K562 (cell line): Measurements from ENCODE around the gene TUBB6. TPM values are rescaled to one million over a fixed set of nuclear protein-coding genes. Genes with fewer than 3 reads are reported as not detected.

Experiments
- ATAC-seq: fragments of 200-7000 bp; cut with Tn5 transposase; 3 replicates; pipeline ENCODE4 v1.9.1; 2020; ENCODE audit warnings: moderate library complexity
- BruUV-seq: library from RNA; stranded (reverse); fragments of 400-500 nt; replicated peaks from 2 replicates; lab custom pipeline; 2021; lab: Mats Ljungman, UMichigan
- CTCF ChIA-PET: fragments of 300-600 bp; formaldehyde crosslinking; extraction: SDS; loops from one replicate; lab custom pipeline; 2021; ENCODE audit warnings: low intra/inter-chr PET ratio; lab: Yijun Ruan, JAX
- POLR2A ChIA-PET: fragments of 300-600, 350-650 bp; sonication (Branson Sonifier 250); formaldehyde crosslinking; extraction: SDS; loops from one replicate; lab custom pipeline; 2021; ENCODE audit warnings: antibody characterized with exemption, inconsistent platforms; lab: Yijun Ruan, JAX
- DNase-seq, 4 experiments: peaks; one replicate each; pipeline versions ENCODE4 v3.0.0 to v3.0.0-alpha.2; 2011 to 2018; ENCODE audit warnings: low spot score in 3 of 4, mixed read lengths in 3 of 4; ENCODE audit errors: extremely low read depth in 1 of 4
- FAIRE-seq: peaks from 2 replicates; lab custom pipeline; 2011; peaks lifted over from hg19 to GRCh38; lab: Jason Lieb, UNC
- H2AFZ ChIP-seq: 2 replicates; pipeline ENCODE4 v1.6.0; 2011; ENCODE audit warnings: low read depth, low read length, control low read depth, inconsistent platforms
- H3K27ac ChIP-seq: fragments of 200-600 bp; 3 replicates; pipeline ENCODE4 v1.8.0; 2011; ENCODE audit warnings: low read depth, mild to moderate bottlenecking, control low read depth, inconsistent platforms, low read length, moderate library complexity, mixed read lengths; ENCODE audit errors: extremely low read depth
- H3K27me3 ChIP-seq, 2 experiments: fragments of 300-600 bp in 1 of 2; 2 replicates in 1 of 2; 3 replicates in 1 of 2; pipeline versions ENCODE4 v1.6.0 to v1.8.0; 2011; ENCODE audit warnings: inconsistent platforms in 2 of 2, low read length in 2 of 2, mild to moderate bottlenecking in 1 of 2, mixed read lengths in 1 of 2, moderate library complexity in 1 of 2; ENCODE audit not compliant: control insufficient read depth in 2 of 2, insufficient read depth in 2 of 2
- H3K36me3 ChIP-seq: fragments of 300-600 bp; 3 replicates; pipeline ENCODE4 v1.8.0; 2011; ENCODE audit warnings: mild to moderate bottlenecking, low read length, inconsistent platforms; ENCODE audit not compliant: control insufficient read depth, insufficient read depth
- H3K4me1 ChIP-seq, 2 experiments: fragments of 200-600 bp in 1 of 2; replicated peaks in 1 of 2; 2 replicates in 1 of 2; 3 replicates in 1 of 2; pipeline versions ENCODE4 v1.5.1 to v1.8.0; 2011; ENCODE audit warnings: inconsistent platforms in 2 of 2, low read length in 2 of 2, mild to moderate bottlenecking in 1 of 2, mixed read lengths in 1 of 2, moderate library complexity in 1 of 2; ENCODE audit not compliant: control insufficient read depth in 2 of 2, insufficient read depth in 2 of 2
- H3K4me2 ChIP-seq: 2 replicates; pipeline ENCODE4 v1.6.1; 2011; ENCODE audit warnings: low read length, control low read depth, inconsistent platforms, mixed read lengths; ENCODE audit not compliant: insufficient read depth
- H3K4me3 ChIP-seq: fragments of 200-600 bp; sonication (generic), shearing (Covaris generic); 2 replicates; pipeline ENCODE4 v1.5.1; 2016; ENCODE audit warnings: control low read depth, inconsistent platforms
- H3K79me2 ChIP-seq: fragments of 200-600 bp; 3 replicates; pipeline ENCODE4 v1.8.0; 2011; ENCODE audit warnings: low read length, inconsistent platforms; ENCODE audit not compliant: control insufficient read depth, insufficient read depth
- H3K9ac ChIP-seq, 2 experiments: 2 replicates each; pipeline versions ENCODE4 v1.6.0 to v1.6.1; 2011; ENCODE audit warnings: low read depth in 2 of 2, low read length in 2 of 2, control low read depth in 1 of 2, inconsistent platforms in 1 of 2, mild to moderate bottlenecking in 1 of 2, mixed read lengths in 1 of 2; ENCODE audit not compliant: insufficient read depth in 1 of 2
- H3K9me1 ChIP-seq: one replicate; pipeline ENCODE4 v1.6.0; 2011; ENCODE audit warnings: inconsistent platforms, mild to moderate bottlenecking, low read length, moderate library complexity; ENCODE audit not compliant: control insufficient read depth, insufficient read depth
- H3K9me3 ChIP-seq: replicated peaks from 2 replicates; pipeline ENCODE4 v1.5.1; 2011; ENCODE audit warnings: low read depth, low read length, inconsistent platforms; ENCODE audit not compliant: control insufficient read depth, insufficient read depth
- H4K20me1 ChIP-seq: replicated peaks from 2 replicates; pipeline ENCODE4 v1.6.1; 2011; ENCODE audit warnings: low read length, inconsistent platforms, mixed read lengths; ENCODE audit not compliant: control insufficient read depth, insufficient read depth
- BRD4 ChIP-seq: fragments of 200-600 bp; sonication (generic); IDR thresholded peaks from 2 replicates; pipeline ENCODE4 v1.6.1; 2017; ENCODE audit warnings: inconsistent platforms
- CEBPG ChIP-seq, 3 experiments: fragments of 200-800 bp in 1 of 3; sonication (Bioruptor generic) in 1 of 3; sonication (generic) in 1 of 3; formaldehyde crosslinking in 1 of 3; IDR thresholded peaks in 2 of 3; conservative IDR thresholded peaks in 1 of 3; 2 replicates each; pipeline versions ENCODE4 v1.6.1 to v1.8.0; 2016 to 2022; ENCODE audit warnings: missing compliant biosample characterization in 2 of 3, missing genetic modification characterization in 2 of 3, mild to moderate bottlenecking in 1 of 3, missing genetic modification reagents in 1 of 3
- DPF2 ChIP-seq: fragments of 450-650 bp; IDR thresholded peaks from 2 replicates; pipeline ENCODE4 v1.6.1; 2016
- EP400 ChIP-seq: fragments of 450-650 bp; IDR thresholded peaks from 2 replicates; pipeline ENCODE4 v1.6.1; 2017; ENCODE audit warnings: antibody characterized with exemption, mild to moderate bottlenecking, moderate library complexity
- MYC ChIP-seq, 2 experiments: fragments of 250-450 bp in 1 of 2; sonication (Bioruptor Pico) in 1 of 2; IDR thresholded peaks; 2 replicates each; pipeline versions ENCODE4 v1.5.1 to v1.6.1; 2012 to 2021; ENCODE audit warnings: low read depth in 2 of 2, borderline replicate concordance in 1 of 2, improper control_type of control experiment in 1 of 2, low read length in 1 of 2, mild to moderate bottlenecking in 1 of 2, moderate library complexity in 1 of 2
- NCOA2 ChIP-seq, 2 experiments: fragments of 450-650 bp; IDR thresholded peaks; 2 replicates each; pipeline ENCODE4 v1.6.1; 2018; ENCODE audit warnings: mild to moderate bottlenecking in 2 of 2, moderate library complexity in 1 of 2; ENCODE audit not compliant: partially characterized antibody in 2 of 2
- NR1H2 ChIP-seq: sonication (generic); formaldehyde crosslinking; IDR thresholded peaks from 2 replicates; pipeline ENCODE4 v1.4.0; 2020; ENCODE audit warnings: mild to moderate bottlenecking, missing genetic modification reagents
- OTX1 ChIP-seq: fragments of 450-650 bp; formaldehyde crosslinking; IDR thresholded peaks from 2 replicates; pipeline ENCODE4 v1.4.0; 2022; ENCODE audit warnings: mild to moderate bottlenecking
- TRIM24 ChIP-seq, 2 experiments: fragments of 450-650 bp; IDR thresholded peaks; 2 replicates each; pipeline ENCODE4 v1.6.1; 2016
- ZFP30 ChIP-seq: fragments of 250-450 bp; sonication (Bioruptor Pico); IDR thresholded peaks from 2 replicates; pipeline ENCODE4 v1.8.0; 2022; ENCODE audit warnings: moderate library complexity, mild to moderate bottlenecking, inconsistent platforms, borderline replicate concordance
- ZNF583 ChIP-seq: fragments of 250-450 bp; sonication (Bioruptor Pico); IDR thresholded peaks from 2 replicates; pipeline ENCODE4 v1.4.0; 2020
- ZNF707 ChIP-seq: fragments of 250-450 bp; sonication (Bioruptor Pico); conservative IDR thresholded peaks from 2 replicates; pipeline ENCODE4 v1.8.0; 2022; ENCODE audit warnings: inconsistent platforms, mild to moderate bottlenecking, moderate library complexity
- ZSCAN32 ChIP-seq: fragments of 450-650 bp; formaldehyde crosslinking; IDR thresholded peaks from 2 replicates; pipeline ENCODE4 v1.4.0; 2020; ENCODE audit warnings: mild to moderate bottlenecking, moderate library complexity
- whole genome bisulfite sequencing: fragments of 100-300 bp; shearing (Covaris generic); methylation state at CpG from one replicate; pipeline ENCODE4 v1.1.6; 2016; ENCODE audit warnings: low coverage, mixed read lengths; ENCODE audit not compliant: insufficient coverage; ENCODE audit errors: missing lambda C conversion rate; 5-methylcytosine and 5-hydroxymethylcytosine counted together
- in situ Hi-C: fragments of 300-500 bp; cut with MboI; formaldehyde crosslinking; loops from 4 replicates; pipeline ENCODE4 v1.15.0; 2018; ENCODE audit warnings: inconsistent platforms, mixed read lengths
- intact Hi-C: fragments of 100-400 bp; cut with micrococcal nuclease; formaldehyde crosslinking; loops from 2 replicates; pipeline ENCODE4 v1.14.2; 2022
- polyA plus RNA-seq, 8 experiments: library from polyadenylated mRNA; depleted of rRNA in 4 of 8; stranded (reverse) in 5 of 8; unstranded in 3 of 8; fragments of >200 nt; fragmentation: Nextera tagmentation in 2 of 8; fragmentation: Illumina TruSeq in 1 of 8; extraction: Ambion mirVana in 2 of 8; extraction: Trizol in 1 of 8; gene quantifications; 2 replicates each; pipeline versions ENCODE4 v1.2.1 to v1.2.3, GENCODE V29; 2011 to 2014; ENCODE audit warnings: inconsistent platforms in 1 of 8, missing spikeins in 1 of 8
- total RNA-seq, 7 experiments: library from RNA; depleted of rRNA in 6 of 7; stranded (reverse); fragments of >200 nt in 6 of 7; fragmentation: Illumina TruSeq in 2 of 7; extraction: Trizol in 2 of 7; gene quantifications; 2 replicates each; pipeline versions ENCODE4 v1.2.1 to v1.2.3, GENCODE V29; 2011 to 2021; ENCODE audit warnings: low replicate concordance in 1 of 7
- TF ChIP-seq, protein P1 (sequence below): fragments of 250-450 bp; sonication (Bioruptor Pico); IDR thresholded peaks from 2 replicates; pipeline ENCODE4 v1.4.0; 2020; ENCODE audit warnings: mild to moderate bottlenecking, moderate library complexity
- TF ChIP-seq, protein P2 (sequence below): fragments of 250-450 bp; sonication (Bioruptor Pico); IDR thresholded peaks from 2 replicates; pipeline ENCODE4 v1.5.0; 2020; ENCODE audit warnings: mild to moderate bottlenecking, borderline replicate concordance

Gene TUBB6
- total and polyA plus RNA-seq, 9 of the 15 experiments (the other 6 are each of a cell fraction or from before 2014, with no cell fraction given): 43.9 to 404 (median 81.1) TPM

DNA sequence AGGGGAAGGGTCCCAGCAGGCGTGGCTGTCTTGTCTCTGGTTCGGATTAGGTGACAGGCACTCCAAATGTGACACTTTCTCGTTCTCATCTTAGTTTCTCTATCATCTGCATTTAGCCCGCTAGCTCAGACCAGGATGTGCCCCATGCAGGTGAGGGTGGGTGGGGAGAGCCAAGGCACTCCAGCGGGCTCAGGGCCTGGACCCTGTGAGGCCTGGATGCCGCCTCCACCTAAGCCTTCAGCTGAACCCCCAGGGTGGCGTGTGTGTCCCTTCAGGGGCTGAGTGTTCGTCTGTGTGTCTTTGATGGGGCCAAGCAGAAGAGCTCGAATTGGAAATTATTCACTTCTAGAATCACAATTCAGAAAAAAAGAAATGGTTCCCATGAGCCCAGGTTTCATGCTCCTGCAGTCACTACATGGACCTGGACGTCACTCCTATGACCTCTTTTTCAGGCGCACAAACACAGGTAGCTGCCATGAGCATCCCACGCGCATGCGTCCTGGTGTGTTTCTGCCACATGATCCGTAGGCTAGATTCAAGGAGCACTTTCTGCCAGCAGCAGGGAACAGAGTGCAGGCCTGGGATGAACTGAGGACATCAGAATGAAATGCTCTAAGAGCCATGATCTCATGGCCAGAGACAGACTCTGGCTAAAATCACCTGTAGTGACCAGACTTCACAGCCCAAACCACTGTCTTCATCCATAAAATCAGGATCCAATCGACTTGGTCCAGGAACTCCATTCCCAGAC is 28.1 kb upstream of the TUBB6 start:
- H3K79me2 ChIP-seq: no peaks in the 10 kb centered on the region
- H3K9me1 ChIP-seq: peaks cover 2% of the 10 kb centered on the region
- H4K20me1 ChIP-seq: no peaks in the 10 kb centered on the region
- no peak overlapping the region for H3K4me2 ChIP-seq
- no peaks in the 10 kb centered on the region for H3K27me3 ChIP-seq
- H3K4me3 ChIP-seq: no peak overlapping the region
- no peak for DNase-seq
- H3K36me3 ChIP-seq: no peaks in the 10 kb centered on the region
- 62% methylated on average over 16 of the region's 16 CpGs for WGBS
- no peak overlapping the region for H2AFZ ChIP-seq
- intact Hi-C loops (loop anchor here (5.0 kb wide), 2 partner anchors 47 to 97 kb away; partner anchors contain the start of gene AFG3L2), in situ Hi-C loops (loop anchor here (5.0 kb wide), 1 partner anchor 382 kb away; no protein-coding TSS in a partner anchor)
- ChIA-PET POLR2A (interaction anchor here (0.6 kb wide), 1 partner anchor 157 kb away, joined by 3 read pairs; no protein-coding TSS in a partner anchor), CTCF (no interaction called here)
- no peak overlapping the region for H3K27ac ChIP-seq
- no peak for FAIRE-seq
- H3K4me1 ChIP-seq: peaks cover 6 to 21% of the 10 kb centered on the region in 2 experiments; a peak in 4 of 5 replicates
- no peaks in the 10 kb centered on the region for H3K9me3 ChIP-seq
- H3K9ac ChIP-seq: no peak overlapping the region
- no peak for ATAC-seq
- BruUV-seq: no TSS peak
- TF ChIP-seq NR1H2 (CRISPR knock-in tag) (no peak), BRD4 (no peak), ZNF707 (CRISPR knock-in tag) (no peak), OTX1 (CRISPR knock-in tag) (no peak), DPF2 (no peak), ZNF583 (no peak), ZFP30 (no peak), EP400 (no peak), MYC (IDR thresholded peaks at IDR 0.05; ENCODE audit: low read depth, low read length) (no peak), MYC (CRISPR knock-in tag; IDR thresholded peaks at IDR 0.05; ENCODE audit: borderline replicate concordance, low read depth) (no peak), TRIM24 (IDR thresholded peaks at IDR 0.05) (no peak), ZSCAN32 (CRISPR knock-in tag) (no peak), NCOA2 (IDR thresholded peaks at IDR 0.05; ENCODE audit: partially characterized antibody in 2 of 2) (no peak), CEBPG (CRISPR knock-in tag; IDR thresholded peaks at IDR 0.05) (no peak), CEBPG (tag; conservative IDR thresholded peaks at IDR 0.05 in 1 of 2, IDR thresholded peaks at IDR 0.05 in 1 of 2) (no peak)
- TF ChIP-seq, protein P1, sequence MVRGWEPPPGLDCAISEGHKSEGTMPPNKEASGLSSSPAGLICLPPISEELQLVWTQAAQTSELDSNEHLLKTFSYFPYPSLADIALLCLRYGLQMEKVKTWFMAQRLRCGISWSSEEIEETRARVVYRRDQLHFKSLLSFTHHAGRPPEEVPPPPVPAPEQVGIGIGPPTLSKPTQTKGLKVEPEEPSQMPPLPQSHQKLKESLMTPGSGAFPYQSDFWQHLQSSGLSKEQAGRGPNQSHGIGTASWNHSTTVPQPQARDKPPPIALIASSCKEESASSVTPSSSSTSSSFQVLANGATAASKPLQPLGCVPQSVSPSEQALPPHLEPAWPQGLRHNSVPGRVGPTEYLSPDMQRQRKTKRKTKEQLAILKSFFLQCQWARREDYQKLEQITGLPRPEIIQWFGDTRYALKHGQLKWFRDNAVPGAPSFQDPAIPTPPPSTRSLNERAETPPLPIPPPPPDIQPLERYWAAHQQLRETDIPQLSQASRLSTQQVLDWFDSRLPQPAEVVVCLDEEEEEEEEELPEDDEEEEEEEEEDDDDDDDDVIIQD (CRISPR knock-in tag): no peak
- TF ChIP-seq, protein P2, sequence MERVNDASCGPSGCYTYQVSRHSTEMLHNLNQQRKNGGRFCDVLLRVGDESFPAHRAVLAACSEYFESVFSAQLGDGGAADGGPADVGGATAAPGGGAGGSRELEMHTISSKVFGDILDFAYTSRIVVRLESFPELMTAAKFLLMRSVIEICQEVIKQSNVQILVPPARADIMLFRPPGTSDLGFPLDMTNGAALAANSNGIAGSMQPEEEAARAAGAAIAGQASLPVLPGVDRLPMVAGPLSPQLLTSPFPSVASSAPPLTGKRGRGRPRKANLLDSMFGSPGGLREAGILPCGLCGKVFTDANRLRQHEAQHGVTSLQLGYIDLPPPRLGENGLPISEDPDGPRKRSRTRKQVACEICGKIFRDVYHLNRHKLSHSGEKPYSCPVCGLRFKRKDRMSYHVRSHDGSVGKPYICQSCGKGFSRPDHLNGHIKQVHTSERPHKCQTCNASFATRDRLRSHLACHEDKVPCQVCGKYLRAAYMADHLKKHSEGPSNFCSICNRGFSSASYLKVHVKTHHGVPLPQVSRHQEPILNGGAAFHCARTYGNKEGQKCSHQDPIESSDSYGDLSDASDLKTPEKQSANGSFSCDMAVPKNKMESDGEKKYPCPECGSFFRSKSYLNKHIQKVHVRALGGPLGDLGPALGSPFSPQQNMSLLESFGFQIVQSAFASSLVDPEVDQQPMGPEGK (CRISPR knock-in tag): no peak
